Endothelial cell of umbilical vein (primary cell): ENCODE results near the gene WDR7. TPM values are rescaled to one million over a fixed set of nuclear protein-coding genes. Genes with fewer than 3 reads are reported as not detected.

Source experiments
- BruUV-seq: library from RNA; stranded (reverse); fragments of 400-500 nt; replicated peaks from 2 replicates; lab custom pipeline; 2021; lab: Mats Ljungman, UMichigan
- CTCF ChIA-PET: fragments of 300-600, 350-600 bp; sonication (Branson Sonifier 250); formaldehyde crosslinking; loops from one replicate; lab custom pipeline; 2021; ENCODE audit warnings: antibody characterized with exemption, inconsistent platforms; lab: Charles Lee
- POLR2A ChIA-PET: fragments of 300-600, 350-600 bp; sonication (Branson Sonifier 250); formaldehyde crosslinking; loops from one replicate; lab custom pipeline; 2021; ENCODE audit warnings: antibody characterized with exemption, inconsistent platforms; lab: Charles Lee
- DNase-seq: peaks from one replicate; pipeline ENCODE4 v3.0.0-alpha.2; 2011; ENCODE audit warnings: low read depth, low spot score
- FAIRE-seq: peaks from 2 replicates; lab custom pipeline; 2011; peaks lifted over from hg19 to GRCh38; lab: Jason Lieb, UNC
- H2AFZ ChIP-seq: 2 replicates; pipeline ENCODE4 v1.6.0; 2012; ENCODE audit warnings: low read depth, low read length, control low read depth, inconsistent platforms
- H3K27ac ChIP-seq: 2 replicates; pipeline ENCODE4 v1.5.1; 2011; ENCODE audit warnings: low read depth, mild to moderate bottlenecking, control low read depth, low read length, moderate library complexity; ENCODE audit not compliant: insufficient read depth
- H3K27me3 ChIP-seq, 2 experiments: 2 replicates each; pipeline versions ENCODE4 v1.6.0 to v1.6.1; 2011; ENCODE audit warnings: low read length in 2 of 2, mixed read lengths in 1 of 2; ENCODE audit not compliant: control insufficient read depth in 2 of 2, insufficient read depth in 2 of 2
- H3K36me3 ChIP-seq, 2 experiments: 2 replicates in 1 of 2; 3 replicates in 1 of 2; pipeline ENCODE4 v1.5.1; 2011; ENCODE audit warnings: low read length in 2 of 2, mild to moderate bottlenecking in 1 of 2, moderate library complexity in 1 of 2; ENCODE audit not compliant: control insufficient read depth in 2 of 2, insufficient read depth in 2 of 2; ENCODE audit errors: extremely low read depth in 1 of 2
- H3K4me1 ChIP-seq: 3 replicates; pipeline ENCODE4 v1.5.1; 2011; ENCODE audit warnings: mild to moderate bottlenecking, low read length; ENCODE audit not compliant: control insufficient read depth, insufficient read depth; ENCODE audit errors: extremely low read depth
- H3K4me2 ChIP-seq: 2 replicates; pipeline ENCODE4 v1.6.1; 2011; ENCODE audit warnings: low read length, control low read depth, mixed read lengths; ENCODE audit not compliant: insufficient read depth
- H3K4me3 ChIP-seq, 3 experiments: fragments of 200-600 bp in 1 of 3; sonication (generic), shearing (Covaris generic) in 1 of 3; replicated peaks in 1 of 3; 2 replicates each; pipeline ENCODE4 v1.5.1; 2011 to 2016; ENCODE audit warnings: control low read depth in 3 of 3, low read length in 3 of 3, mild to moderate bottlenecking in 2 of 3, inconsistent platforms in 1 of 3, low read depth in 1 of 3, moderate library complexity in 1 of 3; ENCODE audit not compliant: insufficient read depth in 1 of 3
- H3K79me2 ChIP-seq: 2 replicates; pipeline ENCODE4 v1.6.0; 2012; ENCODE audit warnings: low read length, inconsistent platforms; ENCODE audit not compliant: control insufficient read depth, insufficient read depth
- H3K9ac ChIP-seq: replicated peaks from 2 replicates; pipeline ENCODE3; 2011; ENCODE audit warnings: low read length, control low read depth; ENCODE audit not compliant: insufficient read depth; ENCODE audit errors: extremely low read depth
- H3K9me1 ChIP-seq: replicated peaks from 3 replicates; pipeline ENCODE4 v1.6.0; 2011; ENCODE audit warnings: mild to moderate bottlenecking, low read length; ENCODE audit not compliant: control insufficient read depth, insufficient read depth; ENCODE audit errors: extremely low read depth
- H3K9me3 ChIP-seq: replicated peaks from 2 replicates; pipeline ENCODE4 v1.5.1; 2012; ENCODE audit warnings: low read length, inconsistent platforms; ENCODE audit not compliant: control insufficient read depth, insufficient read depth
- H4K20me1 ChIP-seq: replicated peaks from 2 replicates; pipeline ENCODE3; 2011; ENCODE audit warnings: mild to moderate bottlenecking, low read length; ENCODE audit not compliant: control insufficient read depth, insufficient read depth; ENCODE audit errors: extremely low read depth
- EZH2 ChIP-seq: IDR thresholded peaks from 2 replicates; pipeline ENCODE4 v1.6.1; 2012; ENCODE audit warnings: borderline replicate concordance, low read depth, mild to moderate bottlenecking, moderate library complexity, low read length, inconsistent platforms; ENCODE audit not compliant: severe bottlenecking
- FOS ChIP-seq: IDR thresholded peaks from 2 replicates; pipeline ENCODE4 v1.6.1; 2011; ENCODE audit warnings: mild to moderate bottlenecking, low read length, moderate library complexity, borderline replicate concordance; ENCODE audit not compliant: insufficient read depth
- GATA2 ChIP-seq: IDR thresholded peaks from 2 replicates; pipeline ENCODE4 v1.7.0; 2011; ENCODE audit warnings: low read depth, mild to moderate bottlenecking, moderate library complexity, mixed read lengths, low read length; ENCODE audit not compliant: insufficient read length, insufficient read depth
- JUN ChIP-seq: IDR thresholded peaks from 2 replicates; pipeline ENCODE4 v1.6.1; 2011; ENCODE audit warnings: borderline replicate concordance, low read depth; ENCODE audit not compliant: insufficient read length, insufficient read depth
- MYC ChIP-seq: IDR thresholded peaks from one replicate; pipeline ENCODE4 v1.6.1; 2011; ENCODE audit warnings: mild to moderate bottlenecking, low read depth, low read length
- POLR2A ChIP-seq: IDR thresholded peaks from 2 replicates; pipeline ENCODE4 v1.6.1; 2012; ENCODE audit warnings: low read depth, mild to moderate bottlenecking, control low read depth, low read length
- POLR2AphosphoS5 ChIP-seq: IDR thresholded peaks from 2 replicates; pipeline ENCODE4 v1.6.1; 2012; ENCODE audit warnings: low read depth, mild to moderate bottlenecking, control low read depth, low read length, moderate library complexity; ENCODE audit not compliant: insufficient read depth
- dilution Hi-C: fragments of 300-500 bp; cut with MboI; formaldehyde crosslinking; loops from one replicate; pipeline ENCODE4 v1.15.0; 2019; ENCODE audit warnings: low sequenced_read_pairs; ENCODE audit not compliant: extremely low pct_ligation_motif_present
- intact Hi-C: fragments of 100-400 bp; cut with micrococcal nuclease; formaldehyde crosslinking; loops from one replicate; pipeline ENCODE4 v1.10.0; 2022
- polyA plus RNA-seq, 4 experiments: library from polyadenylated mRNA; depleted of rRNA in 3 of 4; stranded (reverse) in 3 of 4; unstranded in 1 of 4; fragments of >200 nt; gene quantifications; 2 replicates each; pipeline versions ENCODE4 v1.2.1 to v1.2.3, GENCODE V29; 2011 to 2012; ENCODE audit warnings: missing spikeins in 1 of 4
- total RNA-seq: library from RNA; stranded (reverse); gene quantifications from 2 replicates; pipeline ENCODE4 v1.2.3, GENCODE V29; 2021
- TF ChIP-seq, protein P1 (sequence below), 2 donors: IDR thresholded peaks; 1 replicate in 1 of 2; 2 replicates in 1 of 2; pipeline ENCODE4 v1.5.1; 2011; ENCODE audit warnings: low read length in 2 of 2, mild to moderate bottlenecking in 2 of 2, moderate library complexity in 2 of 2, control low read depth in 1 of 2, inconsistent platforms in 1 of 2, low read depth in 1 of 2; ENCODE audit not compliant: insufficient read depth in 1 of 2; ENCODE audit errors: extremely low read depth in 1 of 2
- TF ChIP-seq, protein P2 (sequence below): IDR thresholded peaks from 2 replicates; pipeline ENCODE4 v1.6.1; 2011; ENCODE audit not compliant: insufficient read depth, insufficient read length

The WDR7 gene
- total and polyA plus RNA-seq, 2 donors (not counting 3 experiments of a cell fraction or from before 2014, with no cell fraction given) = 5.9 to 19.0 TPM

DNA sequence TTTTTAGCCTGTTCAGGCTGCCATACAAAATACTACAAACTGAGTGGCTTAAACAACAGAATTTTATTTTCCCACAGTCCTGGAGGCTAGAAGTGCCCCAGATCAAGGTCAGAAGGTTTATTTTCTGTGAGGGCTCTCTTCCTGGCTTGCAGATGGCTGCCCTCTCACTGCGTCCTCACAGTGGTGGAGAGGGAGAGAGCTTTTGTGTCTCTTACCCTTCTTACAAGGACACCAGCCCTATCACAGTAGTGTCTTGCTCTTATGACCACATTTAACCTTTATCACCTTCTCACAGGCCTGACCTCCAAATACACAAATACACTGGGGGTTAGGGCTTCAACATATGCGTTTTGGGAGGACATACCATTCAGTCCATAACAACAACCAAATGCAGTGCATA is 11.7 kb downstream of the WDR7 start:
- Histone ChIP-seq H4K20me1 (no peaks in the 10 kb centered on the region), H3K9me3 (no peaks in the 10 kb centered on the region), H3K9ac (no peak overlapping the region), H3K27ac (no peak overlapping the region), H3K4me1 (no peaks in the 10 kb centered on the region), H3K27me3 (no peaks in the 10 kb centered on the region), H2AFZ (no peak overlapping the region), H3K79me2 (peaks cover 5% of the 10 kb centered on the region), H3K4me3 (no peak overlapping the region), H3K36me3 (no peaks in the 10 kb centered on the region), H3K4me2 (no peak overlapping the region), H3K9me1 (no peaks in the 10 kb centered on the region)
- CTCF ChIA-PET = no interaction called here
- POLR2A ChIA-PET = no interaction called here
- intact Hi-C loops = no loop called here
- dilution Hi-C loops = no loop called here
- no peak for TF ChIP-seq POLR2AphosphoS5
- TF ChIP-seq, protein P1, sequence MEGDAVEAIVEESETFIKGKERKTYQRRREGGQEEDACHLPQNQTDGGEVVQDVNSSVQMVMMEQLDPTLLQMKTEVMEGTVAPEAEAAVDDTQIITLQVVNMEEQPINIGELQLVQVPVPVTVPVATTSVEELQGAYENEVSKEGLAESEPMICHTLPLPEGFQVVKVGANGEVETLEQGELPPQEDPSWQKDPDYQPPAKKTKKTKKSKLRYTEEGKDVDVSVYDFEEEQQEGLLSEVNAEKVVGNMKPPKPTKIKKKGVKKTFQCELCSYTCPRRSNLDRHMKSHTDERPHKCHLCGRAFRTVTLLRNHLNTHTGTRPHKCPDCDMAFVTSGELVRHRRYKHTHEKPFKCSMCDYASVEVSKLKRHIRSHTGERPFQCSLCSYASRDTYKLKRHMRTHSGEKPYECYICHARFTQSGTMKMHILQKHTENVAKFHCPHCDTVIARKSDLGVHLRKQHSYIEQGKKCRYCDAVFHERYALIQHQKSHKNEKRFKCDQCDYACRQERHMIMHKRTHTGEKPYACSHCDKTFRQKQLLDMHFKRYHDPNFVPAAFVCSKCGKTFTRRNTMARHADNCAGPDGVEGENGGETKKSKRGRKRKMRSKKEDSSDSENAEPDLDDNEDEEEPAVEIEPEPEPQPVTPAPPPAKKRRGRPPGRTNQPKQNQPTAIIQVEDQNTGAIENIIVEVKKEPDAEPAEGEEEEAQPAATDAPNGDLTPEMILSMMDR (IDR thresholded peaks at IDR 0.05; ENCODE audit: extremely low read depth in 1 of 2, insufficient read depth in 1 of 2, low read depth in 1 of 2, low read length in 2 of 2) = no peak
- TF ChIP-seq, protein P2, sequence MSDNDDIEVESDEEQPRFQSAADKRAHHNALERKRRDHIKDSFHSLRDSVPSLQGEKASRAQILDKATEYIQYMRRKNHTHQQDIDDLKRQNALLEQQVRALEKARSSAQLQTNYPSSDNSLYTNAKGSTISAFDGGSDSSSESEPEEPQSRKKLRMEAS = no peak
- no peak for TF ChIP-seq EZH2
- no peak for TF ChIP-seq POLR2A
- no peak for TF ChIP-seq FOS
- no peak for TF ChIP-seq MYC
- no peak for TF ChIP-seq JUN
- no peak for TF ChIP-seq GATA2
- FAIRE-seq (no peak), DNase-seq (no peak)
- BruUV-seq = no TSS peak
